Superior temporal gyrus (tissue), 1 donor: Measurements from ENCODE around the gene TAF15.

Experiments
- DNase-seq: peaks from one replicate; pipeline ENCODE4 v3.0.0-alpha.2; 2016; ENCODE audit errors: extremely low spot score

The TAF15 gene

GRCh38 chr17:35786941-35787432 lies 22.3 kb upstream of the TAF15 start:
- no peak for DNase-seq

GRCh38 chr17:35788477-35789368 lies 20.6 kb upstream of the TAF15 start:
- no peak for DNase-seq

- no peak for DNase-seq
Measured at GRCh38 chr17:35790841-35791240, 18.4 kb upstream of the TAF15 start.

- no peak for DNase-seq
Measured at GRCh38 chr17:35791681-35792350, 17.5 kb upstream of the TAF15 start.

GRCh38 chr17:35793257-35793656 lies 16.0 kb upstream of the TAF15 start:
- DNase-seq, result no peak

- no peak for DNase-seq
Measured at GRCh38 chr17:35795007-35795870, 14.0 kb upstream of the TAF15 start, which contains the start of gene MMP28. TSS of gene MMP28 (minus strand) at chr17:35795641. CDS start at chr17:35795377, 264 bp downstream.

- no peak for DNase-seq
Measured at GRCh38 chr17:35795871-35796265, 13.4 kb upstream of the TAF15 start.

GRCh38 chr17:35796942-35797341 lies 12.3 kb upstream of the TAF15 start:
- DNase-seq, result no peak

GRCh38 chr17:35797370-35797769 lies 11.9 kb upstream of the TAF15 start:
- DNase-seq, result no peak

- no peak for DNase-seq
Measured at GRCh38 chr17:35797918-35798317, 11.4 kb upstream of the TAF15 start.

- DNase-seq, result peak; percentile 50
Measured at GRCh38 chr17:35799942-35800341, 9.3 kb upstream of the TAF15 start.

- DNase-seq, result no peak
Measured at GRCh38 chr17:35801583-35802224, 7.6 kb upstream of the TAF15 start.

GRCh38 chr17:35804658-35805192 lies 4.6 kb upstream of the TAF15 start:
- peak; percentile 86 for DNase-seq

GRCh38 chr17:35807371-35808144 lies 1.7 kb upstream of the TAF15 start:
- no peak for DNase-seq

- no peak for DNase-seq
Measured at GRCh38 chr17:35808240-35808961, 883 bp upstream of the TAF15 start.

GRCh38 chr17:35809855-35810461 lies 674 bp downstream of the TAF15 start:
- DNase-seq, result no peak

- no peak for DNase-seq
Measured at GRCh38 chr17:35811759-35812158, 2.5 kb downstream of the TAF15 start.

- DNase-seq, result no peak
Measured at GRCh38 chr17:35812456-35812855, 3.2 kb downstream of the TAF15 start.

- DNase-seq, result no peak
Measured at GRCh38 chr17:35816723-35817122, 7.4 kb downstream of the TAF15 start.
